Neural progenitor cell (in vitro differentiated cells): ENCODE results near the gene MAK. TPM values are rescaled to one million over a fixed set of nuclear protein-coding genes. Genes with fewer than 3 reads are reported as not detected.

Experiments used
- DNase-seq: peaks from one replicate; pipeline ENCODE4 v3.0.0-alpha.2; 2016; ENCODE audit warnings: low spot score
- H2AFZ ChIP-seq: fragments of 200-600 bp; sonication (generic); replicated peaks from 2 replicates; pipeline ENCODE4 v1.6.1; 2016; ENCODE audit warnings: antibody characterized with exemption
- H3F3A ChIP-seq: fragments of 200-600 bp; sonication (generic); 2 replicates; pipeline ENCODE4 v1.6.1; 2016; ENCODE audit warnings: antibody characterized with exemption, low read depth
- H3K27ac ChIP-seq: fragments of 200-600 bp; sonication (generic); 2 replicates; pipeline ENCODE4 v1.5.1; 2016; ENCODE audit warnings: mild to moderate bottlenecking
- H3K27me3 ChIP-seq: fragments of 200-600 bp; sonication (generic); 2 replicates; pipeline ENCODE4 v1.6.1; 2016; ENCODE audit warnings: mild to moderate bottlenecking, moderate library complexity
- H3K36me3 ChIP-seq: fragments of 200-600 bp; sonication (generic); 2 replicates; pipeline ENCODE4 v1.5.1; 2016
- H3K4me1 ChIP-seq: fragments of 200-600 bp; sonication (generic); 2 replicates; pipeline ENCODE4 v1.6.1; 2016; ENCODE audit warnings: mixed run types
- H3K4me2 ChIP-seq: fragments of 200-600 bp; sonication (generic); 2 replicates; pipeline ENCODE4 v1.6.1; 2016
- H3K4me3 ChIP-seq: fragments of 200-600 bp; sonication (generic); 2 replicates; pipeline ENCODE4 v1.5.1; 2016
- H3K79me2 ChIP-seq: fragments of 200-600 bp; sonication (generic); 2 replicates; pipeline ENCODE4 v1.6.1; 2016; ENCODE audit warnings: low read depth
- H3K9ac ChIP-seq: fragments of 200-600 bp; sonication (generic); 2 replicates; pipeline ENCODE4 v1.6.1; 2016
- H3K9me3 ChIP-seq: fragments of 200-600 bp; sonication (generic); 2 replicates; pipeline ENCODE4 v1.5.1; 2016; ENCODE audit warnings: low read depth
- H4K20me1 ChIP-seq: fragments of 200-600 bp; sonication (generic); 2 replicates; pipeline ENCODE4 v1.6.1; 2016; ENCODE audit warnings: low read depth
- H3K27ac Mint-ChIP-seq: 3 replicates; pipeline ENCODE4 v1.8.0; 2021; ENCODE audit warnings: mixed read lengths
- H3K27me3 Mint-ChIP-seq: 2 replicates; pipeline ENCODE4 v1.8.0; 2022; ENCODE audit warnings: low read depth, mild to moderate bottlenecking, inconsistent platforms, moderate library complexity, mixed read lengths; ENCODE audit not compliant: insufficient read depth
- H3K36me3 Mint-ChIP-seq: 3 replicates; pipeline ENCODE4 v1.8.0; 2021; ENCODE audit warnings: mixed read lengths
- H3K4me1 Mint-ChIP-seq: 3 replicates; pipeline ENCODE4 v1.8.0; 2021; ENCODE audit warnings: mixed read lengths
- H3K4me3 Mint-ChIP-seq: 3 replicates; pipeline ENCODE4 v1.8.0; 2021; ENCODE audit warnings: mild to moderate bottlenecking, moderate library complexity, mixed read lengths
- H3K9me3 Mint-ChIP-seq: 3 replicates; pipeline ENCODE4 v1.8.0; 2020; ENCODE audit warnings: mixed read lengths
- EZH2 ChIP-seq: fragments of 200-600 bp; sonication (generic); IDR thresholded peaks from 2 replicates; pipeline ENCODE4 v1.6.1; 2017; ENCODE audit warnings: antibody characterized with exemption, mild to moderate bottlenecking, moderate library complexity
- EZH2phosphoT487 ChIP-seq: fragments of 200-600 bp; sonication (generic); IDR thresholded peaks from 2 replicates; pipeline ENCODE4 v1.6.1; 2017; ENCODE audit warnings: antibody characterized with exemption
- total RNA-seq: library from RNA; depleted of rRNA; stranded (reverse); fragments of >200 nt; gene quantifications from 2 replicates; pipeline ENCODE4 v1.2.3, GENCODE V29; 2015; ENCODE audit warnings: low replicate concordance
- TF ChIP-seq, protein P1 (sequence below): fragments of 200-600 bp; sonication (generic); IDR thresholded peaks from 2 replicates; pipeline ENCODE4 v1.5.1; 2017; ENCODE audit warnings: antibody characterized with exemption, mild to moderate bottlenecking

Gene MAK
- total RNA-seq, 1 donor from 2014 or later: 4.2 TPM

DNA sequence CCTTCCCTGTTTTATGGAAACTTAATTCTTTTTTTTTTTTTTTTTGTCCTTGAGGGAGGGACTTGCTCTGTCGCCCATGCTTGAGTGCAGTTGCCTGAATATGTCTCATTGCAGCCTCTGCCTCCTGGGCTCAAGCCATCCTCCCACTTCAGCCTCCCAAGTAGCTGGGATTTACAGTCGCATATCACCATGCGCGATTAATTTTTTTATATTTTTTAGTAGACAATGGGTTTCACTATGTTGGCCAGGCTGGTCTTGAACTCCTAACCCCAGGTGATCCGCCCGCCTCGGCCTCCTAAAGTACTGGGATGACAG, 114.8 kb downstream of the MAK start:
- Histone ChIP-seq H3K79me2 (peaks cover 37% of the 10 kb centered on the region), H3K36me3 (no peaks in the 10 kb centered on the region), H3K27ac (peak overlapping the region; percentile 88), H3K27me3 (no peaks in the 10 kb centered on the region), H3K4me3 (peak overlapping the region; percentile 92), H3K9ac (peak overlapping the region; percentile 88), H3K4me1 (peaks cover 17% of the 10 kb centered on the region), H2AFZ (no peak overlapping the region), H3K4me2 (peak overlapping the region; percentile 83), H3F3A (peaks cover 19% of the 10 kb centered on the region), H4K20me1 (peaks cover 6% of the 10 kb centered on the region), H3K9me3 (no peaks in the 10 kb centered on the region)
- peak overlapping the region; percentile 96 for H3K27ac Mint-ChIP-seq
- no peaks in the 10 kb centered on the region for H3K27me3 Mint-ChIP-seq
- H3K4me1 Mint-ChIP-seq: peaks cover 34% of the 10 kb centered on the region
- TF ChIP-seq, protein P1, sequence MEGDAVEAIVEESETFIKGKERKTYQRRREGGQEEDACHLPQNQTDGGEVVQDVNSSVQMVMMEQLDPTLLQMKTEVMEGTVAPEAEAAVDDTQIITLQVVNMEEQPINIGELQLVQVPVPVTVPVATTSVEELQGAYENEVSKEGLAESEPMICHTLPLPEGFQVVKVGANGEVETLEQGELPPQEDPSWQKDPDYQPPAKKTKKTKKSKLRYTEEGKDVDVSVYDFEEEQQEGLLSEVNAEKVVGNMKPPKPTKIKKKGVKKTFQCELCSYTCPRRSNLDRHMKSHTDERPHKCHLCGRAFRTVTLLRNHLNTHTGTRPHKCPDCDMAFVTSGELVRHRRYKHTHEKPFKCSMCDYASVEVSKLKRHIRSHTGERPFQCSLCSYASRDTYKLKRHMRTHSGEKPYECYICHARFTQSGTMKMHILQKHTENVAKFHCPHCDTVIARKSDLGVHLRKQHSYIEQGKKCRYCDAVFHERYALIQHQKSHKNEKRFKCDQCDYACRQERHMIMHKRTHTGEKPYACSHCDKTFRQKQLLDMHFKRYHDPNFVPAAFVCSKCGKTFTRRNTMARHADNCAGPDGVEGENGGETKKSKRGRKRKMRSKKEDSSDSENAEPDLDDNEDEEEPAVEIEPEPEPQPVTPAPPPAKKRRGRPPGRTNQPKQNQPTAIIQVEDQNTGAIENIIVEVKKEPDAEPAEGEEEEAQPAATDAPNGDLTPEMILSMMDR: no peak
- no peak for DNase-seq
- no peaks in the 10 kb centered on the region for H3K9me3 Mint-ChIP-seq
- peaks cover 19% of the 10 kb centered on the region for H3K36me3 Mint-ChIP-seq
- peak overlapping the region; percentile 97 for H3K4me3 Mint-ChIP-seq

DNA sequence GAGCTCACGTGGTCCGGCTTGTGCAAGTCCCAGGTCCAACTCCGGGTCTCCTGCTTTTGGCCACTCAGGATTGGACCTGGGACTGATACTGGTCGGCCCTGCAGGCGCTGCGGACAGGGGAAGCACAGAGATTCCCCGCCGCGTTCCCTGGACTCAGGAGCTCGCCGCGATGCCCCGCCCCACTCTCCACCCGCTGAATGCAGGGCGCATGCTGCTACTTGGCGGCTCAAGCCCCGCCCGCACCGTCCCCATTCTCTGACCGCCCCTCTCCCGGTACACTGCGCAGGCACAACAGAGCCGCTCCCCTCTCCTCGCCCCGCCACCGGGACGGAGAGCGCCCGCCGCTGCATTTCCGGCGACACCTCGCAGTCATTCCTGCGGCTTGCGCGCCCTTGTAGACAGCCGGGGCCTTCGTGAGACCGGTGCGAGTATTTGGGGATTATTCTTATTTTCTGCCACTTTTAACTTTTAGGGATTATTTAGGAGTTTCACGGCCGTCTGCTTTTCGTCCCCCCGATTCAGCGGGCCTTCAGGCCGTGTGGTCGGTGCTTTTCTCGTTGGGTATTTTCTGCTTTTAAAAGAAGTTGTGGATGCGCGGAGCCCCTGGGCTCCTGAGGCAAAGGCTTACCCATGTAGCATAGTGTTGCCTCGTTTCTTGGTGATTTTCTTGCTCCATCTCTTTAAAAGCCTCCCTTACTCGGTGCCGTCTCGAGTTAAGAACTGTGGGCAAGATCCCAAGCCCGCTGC, 115.3 kb downstream of the MAK start, which contains the start of gene TMEM14C:
TMEM14C (plus strand) TSS at position 251 of the 747 bp plus-strand sequence. CDS start 1,544 bp downstream, outside the sequence.
- peak within 1 kb of the TSS; percentile 96 for H3K27ac Mint-ChIP-seq
- TF ChIP-seq EZH2phosphoT487 (no peak), EZH2 (peak; percentile 10)
- TF ChIP-seq, protein P1: no peak
- peak within 1 kb of the TSS; percentile 97 for H3K4me3 Mint-ChIP-seq
- Histone ChIP-seq H3K4me2 (peak within 1 kb of the TSS; percentile 83), H3K9me3 (no peaks in the 10 kb centered on the region), H4K20me1 (peaks cover 6% of the 10 kb centered on the region), H3F3A (peaks cover 19% of the 10 kb centered on the region), H3K79me2 (peaks cover 37% of the 10 kb centered on the region), H3K27ac (peak within 1 kb of the TSS; percentile 88), H3K4me3 (peak within 1 kb of the TSS; percentile 92), H3K4me1 (peaks cover 18% of the 10 kb centered on the region), H2AFZ (peak within 1 kb of the TSS; percentile 74), H3K36me3 (no peaks in the 10 kb centered on the region), H3K9ac (peak within 1 kb of the TSS; percentile 88), H3K27me3 (no peaks in the 10 kb centered on the region)
- H3K36me3 Mint-ChIP-seq: peaks cover 14% of the 10 kb centered on the region
- H3K4me1 Mint-ChIP-seq: peaks cover 34% of the 10 kb centered on the region
- no peaks in the 10 kb centered on the region for H3K9me3 Mint-ChIP-seq
- no peaks in the 10 kb centered on the region for H3K27me3 Mint-ChIP-seq
- DNase-seq: peak; percentile 100

DNA sequence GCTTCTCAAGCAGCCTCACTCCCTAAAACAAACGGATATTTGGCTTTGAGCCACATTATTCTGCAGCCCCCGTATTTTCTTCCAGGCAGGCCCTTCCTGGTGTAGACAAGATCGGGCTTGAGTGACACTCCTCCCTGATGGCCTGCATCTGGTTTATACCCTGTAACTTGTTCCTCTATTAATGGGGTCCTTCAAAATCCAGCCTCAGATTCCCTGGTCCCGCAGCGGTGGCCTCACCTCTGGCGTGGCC, 115.8 kb downstream of the MAK start:
- Histone ChIP-seq H3K9me3 (no peaks in the 10 kb centered on the region), H3K4me2 (peak overlapping the region; percentile 72), H3K27me3 (no peaks in the 10 kb centered on the region), H2AFZ (peak overlapping the region; percentile 68), H3F3A (peaks cover 19% of the 10 kb centered on the region), H3K36me3 (no peaks in the 10 kb centered on the region), H3K4me3 (peak overlapping the region; percentile 92), H4K20me1 (peaks cover 6% of the 10 kb centered on the region), H3K79me2 (peaks cover 37% of the 10 kb centered on the region), H3K9ac (no peak overlapping the region), H3K4me1 (peaks cover 18% of the 10 kb centered on the region), H3K27ac (no peak overlapping the region)
- TF ChIP-seq, protein P1: no peak
- no peak for TF ChIP-seq EZH2phosphoT487
- Mint-ChIP-seq H3K27ac (peak overlapping the region; percentile 96), H3K36me3 (peaks cover 10% of the 10 kb centered on the region), H3K4me1 (peaks cover 34% of the 10 kb centered on the region), H3K9me3 (no peaks in the 10 kb centered on the region), H3K4me3 (peak overlapping the region; percentile 97), H3K27me3 (no peaks in the 10 kb centered on the region)
- DNase-seq: no peak
